Endothelial cell of umbilical vein (primary cell): ENCODE results near the gene SLC35F3. TPM values are rescaled to one million over a fixed set of nuclear protein-coding genes. Genes with fewer than 3 reads are reported as not detected.

Source experiments
- BruUV-seq: library from RNA; stranded (reverse); fragments of 400-500 nt; replicated peaks from 2 replicates; lab custom pipeline; 2021; lab: Mats Ljungman, UMichigan
- CTCF ChIA-PET: fragments of 300-600, 350-600 bp; sonication (Branson Sonifier 250); formaldehyde crosslinking; loops from one replicate; lab custom pipeline; 2021; ENCODE audit warnings: antibody characterized with exemption, inconsistent platforms; lab: Charles Lee
- POLR2A ChIA-PET: fragments of 300-600, 350-600 bp; sonication (Branson Sonifier 250); formaldehyde crosslinking; loops from one replicate; lab custom pipeline; 2021; ENCODE audit warnings: antibody characterized with exemption, inconsistent platforms; lab: Charles Lee
- DNase-seq: peaks from one replicate; pipeline ENCODE4 v3.0.0-alpha.2; 2011; ENCODE audit warnings: low read depth, low spot score
- FAIRE-seq: peaks from 2 replicates; lab custom pipeline; 2011; peaks lifted over from hg19 to GRCh38; lab: Jason Lieb, UNC
- H2AFZ ChIP-seq: 2 replicates; pipeline ENCODE4 v1.6.0; 2012; ENCODE audit warnings: low read depth, low read length, control low read depth, inconsistent platforms
- H3K27ac ChIP-seq: 2 replicates; pipeline ENCODE4 v1.5.1; 2011; ENCODE audit warnings: low read depth, mild to moderate bottlenecking, control low read depth, low read length, moderate library complexity; ENCODE audit not compliant: insufficient read depth
- H3K27me3 ChIP-seq, 2 experiments: 2 replicates each; pipeline versions ENCODE4 v1.6.0 to v1.6.1; 2011; ENCODE audit warnings: low read length in 2 of 2, mixed read lengths in 1 of 2; ENCODE audit not compliant: control insufficient read depth in 2 of 2, insufficient read depth in 2 of 2
- H3K36me3 ChIP-seq, 2 experiments: 2 replicates in 1 of 2; 3 replicates in 1 of 2; pipeline ENCODE4 v1.5.1; 2011; ENCODE audit warnings: low read length in 2 of 2, mild to moderate bottlenecking in 1 of 2, moderate library complexity in 1 of 2; ENCODE audit not compliant: control insufficient read depth in 2 of 2, insufficient read depth in 2 of 2; ENCODE audit errors: extremely low read depth in 1 of 2
- H3K4me1 ChIP-seq: 3 replicates; pipeline ENCODE4 v1.5.1; 2011; ENCODE audit warnings: mild to moderate bottlenecking, low read length; ENCODE audit not compliant: control insufficient read depth, insufficient read depth; ENCODE audit errors: extremely low read depth
- H3K4me2 ChIP-seq: 2 replicates; pipeline ENCODE4 v1.6.1; 2011; ENCODE audit warnings: low read length, control low read depth, mixed read lengths; ENCODE audit not compliant: insufficient read depth
- H3K4me3 ChIP-seq, 3 experiments: fragments of 200-600 bp in 1 of 3; sonication (generic), shearing (Covaris generic) in 1 of 3; replicated peaks in 1 of 3; 2 replicates each; pipeline ENCODE4 v1.5.1; 2011 to 2016; ENCODE audit warnings: control low read depth in 3 of 3, low read length in 3 of 3, mild to moderate bottlenecking in 2 of 3, inconsistent platforms in 1 of 3, low read depth in 1 of 3, moderate library complexity in 1 of 3; ENCODE audit not compliant: insufficient read depth in 1 of 3
- H3K79me2 ChIP-seq: 2 replicates; pipeline ENCODE4 v1.6.0; 2012; ENCODE audit warnings: low read length, inconsistent platforms; ENCODE audit not compliant: control insufficient read depth, insufficient read depth
- H3K9ac ChIP-seq: replicated peaks from 2 replicates; pipeline ENCODE3; 2011; ENCODE audit warnings: low read length, control low read depth; ENCODE audit not compliant: insufficient read depth; ENCODE audit errors: extremely low read depth
- H3K9me1 ChIP-seq: replicated peaks from 3 replicates; pipeline ENCODE4 v1.6.0; 2011; ENCODE audit warnings: mild to moderate bottlenecking, low read length; ENCODE audit not compliant: control insufficient read depth, insufficient read depth; ENCODE audit errors: extremely low read depth
- H3K9me3 ChIP-seq: replicated peaks from 2 replicates; pipeline ENCODE4 v1.5.1; 2012; ENCODE audit warnings: low read length, inconsistent platforms; ENCODE audit not compliant: control insufficient read depth, insufficient read depth
- H4K20me1 ChIP-seq: replicated peaks from 2 replicates; pipeline ENCODE3; 2011; ENCODE audit warnings: mild to moderate bottlenecking, low read length; ENCODE audit not compliant: control insufficient read depth, insufficient read depth; ENCODE audit errors: extremely low read depth
- CTCF ChIP-seq, 2 donors: IDR thresholded peaks; 1 replicate in 1 of 2; 2 replicates in 1 of 2; pipeline ENCODE4 v1.5.1; 2011; ENCODE audit warnings: low read length in 2 of 2, mild to moderate bottlenecking in 2 of 2, moderate library complexity in 2 of 2, control low read depth in 1 of 2, inconsistent platforms in 1 of 2, low read depth in 1 of 2; ENCODE audit not compliant: insufficient read depth in 1 of 2; ENCODE audit errors: extremely low read depth in 1 of 2
- EZH2 ChIP-seq: IDR thresholded peaks from 2 replicates; pipeline ENCODE4 v1.6.1; 2012; ENCODE audit warnings: borderline replicate concordance, low read depth, mild to moderate bottlenecking, moderate library complexity, low read length, inconsistent platforms; ENCODE audit not compliant: severe bottlenecking
- FOS ChIP-seq: IDR thresholded peaks from 2 replicates; pipeline ENCODE4 v1.6.1; 2011; ENCODE audit warnings: mild to moderate bottlenecking, low read length, moderate library complexity, borderline replicate concordance; ENCODE audit not compliant: insufficient read depth
- GATA2 ChIP-seq: IDR thresholded peaks from 2 replicates; pipeline ENCODE4 v1.7.0; 2011; ENCODE audit warnings: low read depth, mild to moderate bottlenecking, moderate library complexity, mixed read lengths, low read length; ENCODE audit not compliant: insufficient read length, insufficient read depth
- JUN ChIP-seq: IDR thresholded peaks from 2 replicates; pipeline ENCODE4 v1.6.1; 2011; ENCODE audit warnings: borderline replicate concordance, low read depth; ENCODE audit not compliant: insufficient read length, insufficient read depth
- MAX ChIP-seq: IDR thresholded peaks from 2 replicates; pipeline ENCODE4 v1.6.1; 2011; ENCODE audit not compliant: insufficient read depth, insufficient read length
- MYC ChIP-seq: IDR thresholded peaks from one replicate; pipeline ENCODE4 v1.6.1; 2011; ENCODE audit warnings: mild to moderate bottlenecking, low read depth, low read length
- POLR2A ChIP-seq: IDR thresholded peaks from 2 replicates; pipeline ENCODE4 v1.6.1; 2012; ENCODE audit warnings: low read depth, mild to moderate bottlenecking, control low read depth, low read length
- POLR2AphosphoS5 ChIP-seq: IDR thresholded peaks from 2 replicates; pipeline ENCODE4 v1.6.1; 2012; ENCODE audit warnings: low read depth, mild to moderate bottlenecking, control low read depth, low read length, moderate library complexity; ENCODE audit not compliant: insufficient read depth
- dilution Hi-C: fragments of 300-500 bp; cut with MboI; formaldehyde crosslinking; loops from one replicate; pipeline ENCODE4 v1.15.0; 2019; ENCODE audit warnings: low sequenced_read_pairs; ENCODE audit not compliant: extremely low pct_ligation_motif_present
- intact Hi-C: fragments of 100-400 bp; cut with micrococcal nuclease; formaldehyde crosslinking; loops from one replicate; pipeline ENCODE4 v1.10.0; 2022
- polyA plus RNA-seq, 4 experiments: library from polyadenylated mRNA; depleted of rRNA in 3 of 4; stranded (reverse) in 3 of 4; unstranded in 1 of 4; fragments of >200 nt; gene quantifications; 2 replicates each; pipeline versions ENCODE4 v1.2.1 to v1.2.3, GENCODE V29; 2011 to 2012; ENCODE audit warnings: missing spikeins in 1 of 4
- total RNA-seq: library from RNA; stranded (reverse); gene quantifications from 2 replicates; pipeline ENCODE4 v1.2.3, GENCODE V29; 2021

SLC35F3 gene
- total and polyA plus RNA-seq, 2 donors (not counting 3 experiments of a cell fraction or from before 2014, with no cell fraction given), result not detected

- H3K4me1 ChIP-seq, result no peaks in the 10 kb centered on the region
- no peaks in the 10 kb centered on the region for H3K9me3 ChIP-seq
- H3K9me1 ChIP-seq, result no peaks in the 10 kb centered on the region
- no peak overlapping the region for H3K27ac ChIP-seq
- POLR2A ChIA-PET, result no interaction called here
- BruUV-seq, result no TSS peak
- H3K36me3 ChIP-seq, result no peaks in the 10 kb centered on the region
- no peak for TF ChIP-seq POLR2A
- no peak for TF ChIP-seq POLR2AphosphoS5
- TF ChIP-seq JUN, result no peak
- H3K27me3 ChIP-seq, result no peaks in the 10 kb centered on the region
- H3K79me2 ChIP-seq, result no peaks in the 10 kb centered on the region
- H3K4me3 ChIP-seq, result no peak overlapping the region
- no peak overlapping the region for H3K4me2 ChIP-seq
- no peak overlapping the region for H2AFZ ChIP-seq
- intact Hi-C loops (no loop called here), dilution Hi-C loops (no loop called here)
- H4K20me1 ChIP-seq, result no peaks in the 10 kb centered on the region
- H3K9ac ChIP-seq, result no peak overlapping the region
- DNase-seq, result no peak
- FAIRE-seq, result no peak
- CTCF ChIA-PET, result no interaction called here
Observed at GRCh38 chr1:234044079-234044478, 139.6 kb downstream of the SLC35F3 start.

- Histone ChIP-seq H3K9me1 (no peaks in the 10 kb centered on the region), H3K4me3 (no peak overlapping the region), H3K27ac (no peak overlapping the region), H3K9me3 (no peaks in the 10 kb centered on the region), H3K27me3 (no peaks in the 10 kb centered on the region), H3K79me2 (no peaks in the 10 kb centered on the region), H2AFZ (no peak overlapping the region), H4K20me1 (no peaks in the 10 kb centered on the region), H3K36me3 (no peaks in the 10 kb centered on the region), H3K4me2 (no peak overlapping the region), H3K9ac (no peak overlapping the region), H3K4me1 (no peaks in the 10 kb centered on the region)
- intact Hi-C loops (no loop called here), dilution Hi-C loops (no loop called here)
- ChIA-PET CTCF (no interaction called here), POLR2A (no interaction called here)
- TF ChIP-seq FOS (no peak), GATA2 (no peak), MYC (no peak), EZH2 (no peak), POLR2AphosphoS5 (no peak), CTCF (IDR thresholded peaks at IDR 0.05; ENCODE audit: extremely low read depth in 1 of 2, insufficient read depth in 1 of 2, low read depth in 1 of 2, low read length in 2 of 2) (no peak), JUN (no peak), POLR2A (no peak), MAX (no peak)
- DNase-seq (no peak), FAIRE-seq (no peak)
- BruUV-seq, result no TSS peak
Observed at GRCh38 chr1:234047123-234047522, 142.6 kb downstream of the SLC35F3 start.
